GM23338 (cell line): ENCODE measurements around the gene WHAMM. TPM values are rescaled to one million over a fixed set of nuclear protein-coding genes. Genes with fewer than 3 reads are reported as not detected.

ENCODE experiments used
- ATAC-seq: fragments of 200-7000 bp; cut with Tn5 transposase; 3 replicates; pipeline ENCODE4 v1.9.1; 2020
- DNase-seq: peaks from one replicate; pipeline ENCODE4 v3.0.0-alpha.2; 2015; ENCODE audit warnings: low spot score
- H2AFZ ChIP-seq: fragments of 200-600 bp; sonication (generic); 2 replicates; pipeline ENCODE4 v1.8.0; 2016; ENCODE audit warnings: antibody characterized with exemption, mild to moderate bottlenecking, moderate library complexity
- H3F3A ChIP-seq: fragments of 200-600 bp; sonication (generic); replicated peaks from 2 replicates; pipeline ENCODE4 v1.8.0; 2017; ENCODE audit warnings: antibody characterized with exemption, mixed run types, low read depth
- H3K27ac ChIP-seq: fragments of 200-600 bp; sonication (generic); 2 replicates; pipeline ENCODE4 v1.6.1; 2016; ENCODE audit warnings: low read depth
- H3K27me3 ChIP-seq: fragments of 200-600 bp; sonication (generic); 2 replicates; pipeline ENCODE4 v1.8.0; 2016; ENCODE audit warnings: mild to moderate bottlenecking, mixed run types, moderate library complexity; ENCODE audit not compliant: insufficient read depth
- H3K36me3 ChIP-seq: fragments of 200-600 bp; sonication (generic); 2 replicates; pipeline ENCODE4 v1.8.0; 2016; ENCODE audit warnings: mild to moderate bottlenecking; ENCODE audit not compliant: insufficient read depth
- H3K4me1 ChIP-seq: fragments of 200-600 bp; sonication (generic); 2 replicates; pipeline ENCODE4 v1.8.0; 2016; ENCODE audit warnings: mild to moderate bottlenecking, moderate library complexity; ENCODE audit not compliant: insufficient read depth
- H3K4me2 ChIP-seq: fragments of 200-600 bp; sonication (generic); 2 replicates; pipeline ENCODE4 v1.7.1; 2017; ENCODE audit warnings: mixed run types
- H3K4me3 ChIP-seq: fragments of 200-600 bp; sonication (generic); 2 replicates; pipeline ENCODE4 v1.6.1; 2016; ENCODE audit warnings: mixed run types
- H3K79me2 ChIP-seq: fragments of 200-600 bp; sonication (generic); replicated peaks from 2 replicates; pipeline ENCODE4 v1.8.0; 2017; ENCODE audit warnings: mild to moderate bottlenecking; ENCODE audit not compliant: insufficient read depth
- H3K9me2 ChIP-seq: fragments of 200-600 bp; sonication (generic); 2 replicates; pipeline ENCODE4 v1.8.0; 2017; ENCODE audit not compliant: insufficient read depth
- H4K20me1 ChIP-seq: fragments of 200-600 bp; sonication (generic); replicated peaks from 2 replicates; pipeline ENCODE4 v1.8.0; 2017; ENCODE audit warnings: mild to moderate bottlenecking; ENCODE audit not compliant: insufficient read depth
- H3K27ac Mint-ChIP-seq: 2 replicates; pipeline ENCODE4 v1.8.0; 2020; ENCODE audit warnings: inconsistent platforms, mild to moderate bottlenecking, moderate library complexity, mixed read lengths
- H3K27me3 Mint-ChIP-seq: 3 replicates; pipeline ENCODE4 v1.8.0; 2022; ENCODE audit warnings: low read depth, mild to moderate bottlenecking, moderate library complexity, mixed read lengths, inconsistent platforms; ENCODE audit not compliant: insufficient read depth, poor library complexity
- H3K36me3 Mint-ChIP-seq: 3 replicates; pipeline ENCODE4 v1.8.0; 2021; ENCODE audit warnings: low read depth, mild to moderate bottlenecking, inconsistent platforms, moderate library complexity, mixed read lengths
- H3K4me1 Mint-ChIP-seq: 3 replicates; pipeline ENCODE4 v1.8.0; 2020; ENCODE audit warnings: mild to moderate bottlenecking, inconsistent platforms, mixed read lengths
- H3K4me3 Mint-ChIP-seq: 3 replicates; pipeline ENCODE4 v1.8.0; 2021; ENCODE audit warnings: moderate library complexity, mild to moderate bottlenecking, inconsistent platforms, mixed read lengths
- H3K9me3 Mint-ChIP-seq: 3 replicates; pipeline ENCODE4 v1.8.0; 2020; ENCODE audit warnings: moderate library complexity, mild to moderate bottlenecking, inconsistent platforms, mixed read lengths
- CREB1 ChIP-seq: fragments of 250-450 bp; sonication (Bioruptor Pico); IDR thresholded peaks from 2 replicates; pipeline ENCODE4 v1.5.0; 2020; ENCODE audit warnings: low read depth, mild to moderate bottlenecking, moderate library complexity
- EZH2 ChIP-seq: fragments of 200-600 bp; sonication (generic); IDR thresholded peaks from one replicate; pipeline ENCODE4 v1.8.0; 2017; ENCODE audit warnings: antibody characterized with exemption, mild to moderate bottlenecking, low read depth; ENCODE audit not compliant: unreplicated experiment
- JUNB ChIP-seq: IDR thresholded peaks from one replicate; pipeline ENCODE4 v1.6.1; 2016; ENCODE audit warnings: antibody characterized with exemption; ENCODE audit not compliant: unreplicated experiment
- POLR2AphosphoS5 ChIP-seq: IDR thresholded peaks from 2 replicates; pipeline ENCODE4 v1.6.1; 2016; ENCODE audit warnings: antibody characterized with exemption, low read depth
- polyA plus RNA-seq: library from polyadenylated mRNA; unstranded; fragments of >200 nt; fragmentation: Nextera tagmentation; extraction: Ambion mirVana; gene quantifications from 2 replicates; pipeline ENCODE4 v1.2.1, GENCODE V29; 2016
- total RNA-seq: library from RNA; depleted of rRNA; stranded (reverse); fragments of >200 nt; shearing (Covaris generic); gene quantifications from 2 replicates; pipeline ENCODE4 v1.2.3, GENCODE V29; 2014
- TF ChIP-seq, protein P1 (sequence below): fragments of 250-450 bp; sonication (Bioruptor Pico); IDR thresholded peaks from 2 replicates; pipeline ENCODE4 v1.5.0; 2020; ENCODE audit warnings: mild to moderate bottlenecking, moderate library complexity

Gene WHAMM
- total and polyA plus RNA-seq, 2 experiments from 2014 or later = 2.2 to 4.1 TPM

GRCh38 chr15:82829234-82829633, 19.8 kb downstream of the WHAMM start (continued):
- TF ChIP-seq, protein P1, sequence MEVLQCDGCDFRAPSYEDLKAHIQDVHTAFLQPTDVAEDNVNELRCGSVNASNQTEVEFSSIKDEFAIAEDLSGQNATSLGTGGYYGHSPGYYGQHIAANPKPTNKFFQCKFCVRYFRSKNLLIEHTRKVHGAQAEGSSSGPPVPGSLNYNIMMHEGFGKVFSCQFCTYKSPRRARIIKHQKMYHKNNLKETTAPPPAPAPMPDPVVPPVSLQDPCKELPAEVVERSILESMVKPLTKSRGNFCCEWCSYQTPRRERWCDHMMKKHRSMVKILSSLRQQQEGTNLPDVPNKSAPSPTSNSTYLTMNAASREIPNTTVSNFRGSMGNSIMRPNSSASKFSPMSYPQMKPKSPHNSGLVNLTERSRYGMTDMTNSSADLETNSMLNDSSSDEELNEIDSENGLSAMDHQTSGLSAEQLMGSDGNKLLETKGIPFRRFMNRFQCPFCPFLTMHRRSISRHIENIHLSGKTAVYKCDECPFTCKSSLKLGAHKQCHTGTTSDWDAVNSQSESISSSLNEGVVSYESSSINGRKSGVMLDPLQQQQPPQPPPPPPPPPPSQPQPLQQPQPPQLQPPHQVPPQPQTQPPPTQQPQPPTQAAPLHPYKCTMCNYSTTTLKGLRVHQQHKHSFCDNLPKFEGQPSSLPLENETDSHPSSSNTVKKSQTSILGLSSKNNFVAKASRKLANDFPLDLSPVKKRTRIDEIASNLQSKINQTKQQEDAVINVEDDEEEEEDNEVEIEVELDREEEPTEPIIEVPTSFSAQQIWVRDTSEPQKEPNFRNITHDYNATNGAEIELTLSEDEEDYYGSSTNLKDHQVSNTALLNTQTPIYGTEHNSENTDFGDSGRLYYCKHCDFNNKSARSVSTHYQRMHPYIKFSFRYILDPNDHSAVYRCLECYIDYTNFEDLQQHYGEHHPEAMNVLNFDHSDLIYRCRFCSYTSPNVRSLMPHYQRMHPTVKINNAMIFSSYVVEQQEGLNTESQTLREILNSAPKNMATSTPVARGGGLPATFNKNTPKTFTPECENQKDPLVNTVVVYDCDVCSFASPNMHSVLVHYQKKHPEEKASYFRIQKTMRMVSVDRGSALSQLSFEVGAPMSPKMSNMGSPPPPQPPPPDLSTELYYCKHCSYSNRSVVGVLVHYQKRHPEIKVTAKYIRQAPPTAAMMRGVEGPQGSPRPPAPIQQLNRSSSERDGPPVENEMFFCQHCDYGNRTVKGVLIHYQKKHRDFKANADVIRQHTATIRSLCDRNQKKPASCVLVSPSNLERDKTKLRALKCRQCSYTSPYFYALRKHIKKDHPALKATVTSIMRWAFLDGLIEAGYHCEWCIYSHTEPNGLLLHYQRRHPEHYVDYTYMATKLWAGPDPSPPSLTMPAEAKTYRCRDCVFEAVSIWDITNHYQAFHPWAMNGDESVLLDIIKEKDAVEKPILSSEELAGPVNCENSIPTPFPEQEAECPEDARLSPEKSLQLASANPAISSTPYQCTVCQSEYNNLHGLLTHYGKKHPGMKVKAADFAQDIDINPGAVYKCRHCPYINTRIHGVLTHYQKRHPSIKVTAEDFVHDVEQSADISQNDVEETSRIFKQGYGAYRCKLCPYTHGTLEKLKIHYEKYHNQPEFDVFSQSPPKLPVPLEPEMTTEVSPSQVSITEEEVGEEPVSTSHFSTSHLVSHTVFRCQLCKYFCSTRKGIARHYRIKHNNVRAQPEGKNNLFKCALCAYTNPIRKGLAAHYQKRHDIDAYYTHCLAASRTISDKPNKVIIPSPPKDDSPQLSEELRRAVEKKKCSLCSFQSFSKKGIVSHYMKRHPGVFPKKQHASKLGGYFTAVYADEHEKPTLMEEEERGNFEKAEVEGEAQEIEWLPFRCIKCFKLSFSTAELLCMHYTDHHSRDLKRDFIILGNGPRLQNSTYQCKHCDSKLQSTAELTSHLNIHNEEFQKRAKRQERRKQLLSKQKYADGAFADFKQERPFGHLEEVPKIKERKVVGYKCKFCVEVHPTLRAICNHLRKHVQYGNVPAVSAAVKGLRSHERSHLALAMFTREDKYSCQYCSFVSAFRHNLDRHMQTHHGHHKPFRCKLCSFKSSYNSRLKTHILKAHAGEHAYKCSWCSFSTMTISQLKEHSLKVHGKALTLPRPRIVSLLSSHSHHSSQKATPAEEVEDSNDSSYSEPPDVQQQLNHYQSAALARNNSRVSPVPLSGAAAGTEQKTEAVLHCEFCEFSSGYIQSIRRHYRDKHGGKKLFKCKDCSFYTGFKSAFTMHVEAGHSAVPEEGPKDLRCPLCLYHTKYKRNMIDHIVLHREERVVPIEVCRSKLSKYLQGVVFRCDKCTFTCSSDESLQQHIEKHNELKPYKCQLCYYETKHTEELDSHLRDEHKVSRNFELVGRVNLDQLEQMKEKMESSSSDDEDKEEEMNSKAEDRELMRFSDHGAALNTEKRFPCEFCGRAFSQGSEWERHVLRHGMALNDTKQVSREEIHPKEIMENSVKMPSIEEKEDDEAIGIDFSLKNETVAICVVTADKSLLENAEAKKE (CRISPR knock-in tag) = no peak
- TF ChIP-seq JUNB = no peak

GRCh38 chr15:82830427-82831173, 21.2 kb downstream of the WHAMM start:
- Mint-ChIP-seq H3K4me1 (no peaks in the 10 kb centered on the region), H3K27ac (no peak overlapping the region), H3K9me3 (no peaks in the 10 kb centered on the region), H3K36me3 (peaks cover 38% of the 10 kb centered on the region), H3K27me3 (no peaks in the 10 kb centered on the region), H3K4me3 (no peak overlapping the region)
- Histone ChIP-seq H3F3A (no peaks in the 10 kb centered on the region), H3K4me3 (no peak overlapping the region), H3K27ac (no peak overlapping the region), H3K4me2 (no peak overlapping the region), H3K27me3 (no peaks in the 10 kb centered on the region), H3K36me3 (peaks cover 20% of the 10 kb centered on the region), H3K79me2 (no peaks in the 10 kb centered on the region), H3K4me1 (no peaks in the 10 kb centered on the region), H4K20me1 (no peaks in the 10 kb centered on the region), H2AFZ (no peak overlapping the region), H3K9me2 (no peaks in the 10 kb centered on the region)
- DNase-seq (no peak), ATAC-seq (no peak)
- TF ChIP-seq JUNB = no peak
- TF ChIP-seq, protein P1 (CRISPR knock-in tag) = no peak
- TF ChIP-seq EZH2 = no peak
- no peak for TF ChIP-seq CREB1 (CRISPR knock-in tag)
- TF ChIP-seq POLR2AphosphoS5 = no peak
